Loucy (cell line): ENCODE measurements around the gene ETFB.

ENCODE experiments used
- H2AFZ ChIP-seq: fragments of 200-600 bp; sonication (generic); 2 replicates; pipeline ENCODE4 v1.6.0; 2016; ENCODE audit warnings: antibody characterized with exemption, mild to moderate bottlenecking, low read length, moderate library complexity
- H3F3A ChIP-seq: fragments of 200-600 bp; 2 replicates; pipeline ENCODE4 v1.6.0; 2016; ENCODE audit warnings: antibody characterized with exemption, low read depth, mild to moderate bottlenecking
- H3K27me3 ChIP-seq: fragments of 200-600 bp; sonication (generic); 2 replicates; pipeline ENCODE4 v1.6.1; 2014; ENCODE audit warnings: low read length, mild to moderate bottlenecking; ENCODE audit not compliant: insufficient read depth, poor library complexity, severe bottlenecking
- H3K36me3 ChIP-seq: fragments of 200-600 bp; sonication (generic); 2 replicates; pipeline ENCODE4 v1.6.1; 2016; ENCODE audit warnings: low read length; ENCODE audit not compliant: insufficient read depth
- H3K4me1 ChIP-seq: fragments of 200-600 bp; sonication (generic); 2 replicates; pipeline ENCODE4 v1.5.1; 2014; ENCODE audit warnings: low read length, mild to moderate bottlenecking; ENCODE audit not compliant: insufficient read depth, poor library complexity, severe bottlenecking
- H3K4me2 ChIP-seq: fragments of 200-600 bp; sonication (generic); 2 replicates; pipeline ENCODE4 v1.6.0; 2014; ENCODE audit warnings: antibody characterized with exemption, low read length, low read depth, mild to moderate bottlenecking; ENCODE audit not compliant: poor library complexity, severe bottlenecking
- H3K4me3 ChIP-seq: fragments of 200-600 bp; sonication (generic); 2 replicates; pipeline ENCODE4 v1.5.1; 2014; ENCODE audit warnings: low read length, mild to moderate bottlenecking, mixed read lengths; ENCODE audit not compliant: poor library complexity, severe bottlenecking
- H3K79me2 ChIP-seq: fragments of 200-600 bp; sonication (generic); 2 replicates; pipeline ENCODE4 v1.6.1; 2014; ENCODE audit warnings: low read length; ENCODE audit not compliant: insufficient read depth
- H3K9ac ChIP-seq: fragments of 200-600 bp; sonication (generic); 2 replicates; pipeline ENCODE4 v1.6.0; 2014; ENCODE audit warnings: mild to moderate bottlenecking, low read depth, low read length, moderate library complexity; ENCODE audit not compliant: poor library complexity, severe bottlenecking
- H3K9me2 ChIP-seq: fragments of 200-600 bp; sonication (generic); replicated peaks from 2 replicates; pipeline ENCODE4 v1.6.1; 2016; ENCODE audit warnings: low read depth, low read length, mixed read lengths
- H3K9me3 ChIP-seq: fragments of 200-600 bp; sonication (generic); 2 replicates; pipeline ENCODE4 v1.6.1; 2014; ENCODE audit warnings: mild to moderate bottlenecking, antibody characterized with exemption, low read length, low read depth; ENCODE audit not compliant: insufficient read depth
- H4K20me1 ChIP-seq: fragments of 200-600 bp; sonication (generic); 2 replicates; pipeline ENCODE4 v1.6.0; 2014; ENCODE audit warnings: antibody characterized with exemption, low read length, mild to moderate bottlenecking; ENCODE audit not compliant: insufficient read depth, poor library complexity, severe bottlenecking
- CTCF ChIP-seq: fragments of 200-600 bp; sonication (generic); conservative IDR thresholded peaks from 2 replicates; pipeline ENCODE4 v1.5.1; 2014; ENCODE audit warnings: mild to moderate bottlenecking, antibody characterized with exemption, low read length
- EZH2phosphoT487 ChIP-seq: fragments of 200-600 bp; IDR thresholded peaks from 2 replicates; pipeline ENCODE4 v1.6.1; 2018; ENCODE audit warnings: antibody characterized with exemption, mild to moderate bottlenecking, moderate library complexity, borderline replicate concordance

ETFB gene

GRCh38 chr19:51354742-51355148, 11.4 kb downstream of the ETFB start:
- H3K9me3 ChIP-seq, result no peaks in the 10 kb centered on the region
- no peak overlapping the region for H3K4me3 ChIP-seq
- H3F3A ChIP-seq, result no peaks in the 10 kb centered on the region
- H3K4me2 ChIP-seq, result peak overlapping the region; percentile 33
- no peaks in the 10 kb centered on the region for H3K36me3 ChIP-seq
- no peak for TF ChIP-seq EZH2phosphoT487
- no peak for TF ChIP-seq CTCF
- H3K79me2 ChIP-seq, result no peaks in the 10 kb centered on the region
- peaks cover 5% of the 10 kb centered on the region for H3K4me1 ChIP-seq
- peak overlapping the region; percentile 6 for H3K9ac ChIP-seq
- H2AFZ ChIP-seq, result no peak overlapping the region
- no peaks in the 10 kb centered on the region for H3K9me2 ChIP-seq
- H4K20me1 ChIP-seq, result no peaks in the 10 kb centered on the region
- H3K27me3 ChIP-seq, result no peaks in the 10 kb centered on the region

DNA sequence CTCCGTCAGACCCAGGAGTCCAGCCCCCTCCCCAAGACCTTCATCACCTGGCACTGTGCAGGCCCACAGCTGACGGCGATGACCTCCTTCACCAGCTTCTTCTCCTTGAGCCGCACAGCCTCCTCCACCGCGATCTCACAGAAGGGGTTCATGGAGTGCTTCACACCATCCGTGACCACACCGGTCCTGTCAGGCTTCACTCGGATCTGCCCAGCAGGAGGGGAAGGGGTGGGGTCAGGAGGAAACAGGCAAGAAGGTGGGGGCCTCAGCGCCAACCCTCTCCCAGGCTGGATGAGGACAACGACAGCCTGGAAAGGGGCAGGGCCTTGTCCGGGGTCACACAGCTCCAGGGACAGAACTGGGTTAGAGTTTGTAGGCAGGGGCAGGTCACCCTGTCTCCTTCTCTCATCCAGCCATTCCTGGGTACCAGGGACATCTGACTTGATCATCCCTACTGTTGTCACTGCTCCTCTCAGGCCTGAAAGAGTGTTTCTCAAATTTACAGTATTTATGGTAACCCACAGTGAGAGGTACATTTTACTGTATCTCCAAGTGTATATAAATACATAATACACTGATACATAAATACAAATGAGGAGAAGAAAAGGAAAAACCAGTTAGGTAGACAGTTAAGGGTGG, 12.0 kb downstream of the ETFB start:
- Histone ChIP-seq H3K4me1 (peaks cover 5% of the 10 kb centered on the region), H3K4me3 (no peak overlapping the region), H3K9me2 (no peaks in the 10 kb centered on the region), H3K36me3 (no peaks in the 10 kb centered on the region), H4K20me1 (no peaks in the 10 kb centered on the region), H3K4me2 (peak overlapping the region; percentile 33), H3F3A (no peaks in the 10 kb centered on the region), H3K9me3 (no peaks in the 10 kb centered on the region), H3K79me2 (no peaks in the 10 kb centered on the region), H3K27me3 (no peaks in the 10 kb centered on the region), H2AFZ (no peak overlapping the region), H3K9ac (peak overlapping the region; percentile 6)
- no peak for TF ChIP-seq EZH2phosphoT487
- no peak for TF ChIP-seq CTCF

DNA sequence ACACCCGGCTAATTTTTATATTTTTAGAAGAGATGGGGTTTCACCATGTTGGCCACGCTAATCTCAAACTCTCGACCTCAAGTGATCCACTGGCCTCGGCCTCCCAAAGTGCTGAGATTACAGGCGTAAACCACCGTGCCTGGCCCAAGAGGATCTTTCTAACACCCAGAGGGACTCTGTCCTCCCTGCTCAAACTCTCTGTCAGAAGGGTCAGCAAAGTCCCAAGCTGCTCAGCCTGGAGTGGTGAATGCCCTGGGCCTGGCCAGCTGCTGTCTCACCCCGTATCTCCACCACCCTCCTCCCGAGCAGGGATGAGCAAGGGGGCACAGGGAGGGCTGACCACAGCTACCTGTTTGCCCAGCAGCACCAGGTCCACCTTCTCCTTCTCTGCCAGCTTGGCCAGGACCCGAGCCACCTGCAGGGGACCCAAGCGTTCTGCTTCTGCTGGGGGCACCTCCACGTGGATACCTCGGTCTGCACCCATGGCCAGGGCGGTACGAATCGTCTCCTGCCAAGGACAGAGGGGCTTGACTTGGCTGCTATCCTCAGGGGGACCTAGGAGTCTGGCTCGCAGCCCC, 13.3 kb downstream of the ETFB start:
- no peaks in the 10 kb centered on the region for H3K79me2 ChIP-seq
- H3K4me1 ChIP-seq, result peaks cover 5% of the 10 kb centered on the region
- H4K20me1 ChIP-seq, result no peaks in the 10 kb centered on the region
- H3K9me2 ChIP-seq, result no peaks in the 10 kb centered on the region
- H3K9me3 ChIP-seq, result no peaks in the 10 kb centered on the region
- no peaks in the 10 kb centered on the region for H3F3A ChIP-seq
- H3K9ac ChIP-seq, result no peak overlapping the region
- H3K27me3 ChIP-seq, result no peaks in the 10 kb centered on the region
- no peak overlapping the region for H2AFZ ChIP-seq
- H3K36me3 ChIP-seq, result no peaks in the 10 kb centered on the region
- TF ChIP-seq EZH2phosphoT487, result no peak
- no peak for TF ChIP-seq CTCF
- no peak overlapping the region for H3K4me3 ChIP-seq
- no peak overlapping the region for H3K4me2 ChIP-seq
